GM12891 (cell line): ENCODE data around the gene GPR34.

Experiments used
- POLR2AphosphoS5 ChIP-seq: IDR thresholded peaks from 2 replicates; pipeline ENCODE4 v1.6.1; 2011; ENCODE audit warnings: low read depth, low read length, control low read depth
- POU2F2 ChIP-seq: IDR thresholded peaks from 2 replicates; pipeline ENCODE4 v1.6.1; 2011; ENCODE audit warnings: low read depth, mild to moderate bottlenecking, control low read depth, low read length, moderate library complexity

- no peak for TF ChIP-seq POU2F2
- TF ChIP-seq POLR2AphosphoS5 = no peak
These were observed 21.1 kb upstream of the GPR34 start for GRCh38 chrX:41667631-41668030.
